Inferior parietal cortex (tissue), 1 donor: ENCODE results near the gene APOH.

Experiments
- DNase-seq: peaks from one replicate; pipeline ENCODE4 v3.0.0-alpha.2; 2016; ENCODE audit errors: extremely low spot score

The APOH gene

GRCh38 chr17:66192378-66192687 is 36.9 kb downstream of the APOH start:
- no peak for DNase-seq

GRCh38 chr17:66191593-66192377 is 37.4 kb downstream of the APOH start, which contains the start of gene CEP112:
Gene CEP112, minus strand, starts transcription at chr17:66192133.
- DNase-seq: no peak

GRCh38 chr17:66190738-66191592 is 38.2 kb downstream of the APOH start:
- DNase-seq: no peak

- no peak for DNase-seq
Measured at GRCh38 chr17:66187718-66188117, 41.5 kb downstream of the APOH start.

- DNase-seq: no peak
Measured at GRCh38 chr17:66185862-66186261, 43.4 kb downstream of the APOH start.

- DNase-seq: no peak
Measured at GRCh38 chr17:66184392-66184791, 44.8 kb downstream of the APOH start.

GRCh38 chr17:66183529-66183928 is 45.7 kb downstream of the APOH start:
- DNase-seq: no peak

GRCh38 chr17:66178642-66179041 is 50.6 kb downstream of the APOH start:
- DNase-seq: no peak

- DNase-seq: no peak
Measured at GRCh38 chr17:66177048-66177447, 52.2 kb downstream of the APOH start.

GRCh38 chr17:66175892-66176291 is 53.3 kb downstream of the APOH start:
- no peak for DNase-seq

- DNase-seq: no peak
Measured at GRCh38 chr17:66172691-66173223, 56.5 kb downstream of the APOH start.

GRCh38 chr17:66172144-66172543 is 57.1 kb downstream of the APOH start:
- no peak for DNase-seq

GRCh38 chr17:66171692-66172091 is 57.5 kb downstream of the APOH start:
- DNase-seq: no peak

GRCh38 chr17:66171172-66171571 is 58.0 kb downstream of the APOH start:
- no peak for DNase-seq

- no peak for DNase-seq
Measured at GRCh38 chr17:66169839-66170238, 59.4 kb downstream of the APOH start.

GRCh38 chr17:66167189-66167815 is 61.9 kb downstream of the APOH start:
- no peak for DNase-seq

- peak; percentile 76 for DNase-seq
Measured at GRCh38 chr17:66165537-66166123, 63.6 kb downstream of the APOH start.
